ENCODE results near the gene ZNF804A.
"Not testable (repeated sequence)": the region's sequence is repeated elsewhere in the genome, so short reads cannot be mapped to it uniquely, and the experiment has no call there.

ZNF804A gene

GRCh38 chr2:184834699-184835397 lies 236.5 kb downstream of the ZNF804A start:
- Histone ChIP-seq H3K4me3 (no peak overlapping the region), H3K36me3 (replicated peaks) (no peaks in the 10 kb centered on the region), H3K4me1 (peaks cover 6% of the 10 kb centered on the region), H3K27me3 (ENCODE audit: low read depth) (no peaks in the 10 kb centered on the region), H3K9me3 (no peaks in the 10 kb centered on the region)
- in situ Hi-C loops (cut with MboI; ENCODE audit: low sequenced_read_pairs), result no loop called here
- DNase-seq (ENCODE audit: low spot score in 2 of 2), result peak in 1 of 2 experiments; percentile 69

- H3K4me1 ChIP-seq, result peaks cover 6% of the 10 kb centered on the region
- no peak for DNase-seq (ENCODE audit: low spot score in 2 of 2)
- H3K4me3 ChIP-seq, result no peak overlapping the region
- in situ Hi-C loops (cut with MboI; ENCODE audit: low sequenced_read_pairs), result no loop called here
- H3K9me3 ChIP-seq, result no peaks in the 10 kb centered on the region
- H3K36me3 ChIP-seq (replicated peaks), result no peaks in the 10 kb centered on the region
- H3K27me3 ChIP-seq (ENCODE audit: low read depth), result no peaks in the 10 kb centered on the region
These were observed 237.0 kb downstream of the ZNF804A start for GRCh38 chr2:184835398-184835715.

GRCh38 chr2:184847331-184847730 lies 249.0 kb downstream of the ZNF804A start:
- no peak for DNase-seq (ENCODE audit: low spot score in 2 of 2)
- Histone ChIP-seq H3K36me3 (replicated peaks) (no peaks in the 10 kb centered on the region), H3K9me3 (no peaks in the 10 kb centered on the region), H3K4me1 (peaks cover 10% of the 10 kb centered on the region), H3K4me3 (no peak overlapping the region), H3K27me3 (ENCODE audit: low read depth) (no peaks in the 10 kb centered on the region)
- in situ Hi-C loops (cut with MboI; ENCODE audit: low sequenced_read_pairs), result no loop called here

GRCh38 chr2:184849516-184849915 lies 251.2 kb downstream of the ZNF804A start:
- H3K4me1 ChIP-seq, result peaks cover 10% of the 10 kb centered on the region
- H3K27me3 ChIP-seq (ENCODE audit: low read depth), result no peaks in the 10 kb centered on the region
- H3K9me3 ChIP-seq, result no peaks in the 10 kb centered on the region
- no peak for DNase-seq (ENCODE audit: low spot score in 2 of 2)
- no peak overlapping the region for H3K4me3 ChIP-seq
- in situ Hi-C loops (cut with MboI; ENCODE audit: low sequenced_read_pairs), result no loop called here
- no peaks in the 10 kb centered on the region for H3K36me3 ChIP-seq (replicated peaks)

GRCh38 chr2:184851576-184851975 lies 253.2 kb downstream of the ZNF804A start:
- in situ Hi-C loops (cut with MboI; ENCODE audit: low sequenced_read_pairs), result no loop called here
- H3K4me3 ChIP-seq, result no peak overlapping the region

GRCh38 chr2:184859187-184859586 lies 260.9 kb downstream of the ZNF804A start:
- in situ Hi-C loops (cut with MboI; ENCODE audit: low sequenced_read_pairs), result no loop called here
- no peak overlapping the region for H3K4me3 ChIP-seq
- no peaks in the 10 kb centered on the region for H3K9me3 ChIP-seq
- H3K27me3 ChIP-seq (ENCODE audit: low read depth), result no peaks in the 10 kb centered on the region
- no peak for DNase-seq (ENCODE audit: low spot score in 2 of 2)
- H3K36me3 ChIP-seq (replicated peaks), result no peaks in the 10 kb centered on the region
- no peaks in the 10 kb centered on the region for H3K4me1 ChIP-seq

More at GRCh38 chr2:184851576-184851975, 253.2 kb downstream of the ZNF804A start:
- Histone ChIP-seq H3K36me3 (replicated peaks) (no peaks in the 10 kb centered on the region), H3K27me3 (ENCODE audit: low read depth) (no peaks in the 10 kb centered on the region), H3K9me3 (no peaks in the 10 kb centered on the region), H3K4me1 (peaks cover 10% of the 10 kb centered on the region)
- no peak for DNase-seq (ENCODE audit: low spot score in 2 of 2)

GRCh38 chr2:184860744-184861143 lies 262.4 kb downstream of the ZNF804A start:
- no peaks in the 10 kb centered on the region for H3K9me3 ChIP-seq
- no peaks in the 10 kb centered on the region for H3K4me1 ChIP-seq
- no peaks in the 10 kb centered on the region for H3K36me3 ChIP-seq (replicated peaks)
- H3K27me3 ChIP-seq (ENCODE audit: low read depth), result no peaks in the 10 kb centered on the region
- in situ Hi-C loops (cut with MboI; ENCODE audit: low sequenced_read_pairs), result no loop called here
- DNase-seq (ENCODE audit: low spot score in 2 of 2), result no peak
- no peak overlapping the region for H3K4me3 ChIP-seq

GRCh38 chr2:184875212-184875611 lies 276.9 kb downstream of the ZNF804A start:
- no peaks in the 10 kb centered on the region for H3K9me3 ChIP-seq
- DNase-seq (ENCODE audit: low spot score in 2 of 2), result no peak
- H3K4me3 ChIP-seq, result no peak overlapping the region
- no peaks in the 10 kb centered on the region for H3K27me3 ChIP-seq (ENCODE audit: low read depth)
- in situ Hi-C loops (cut with MboI; ENCODE audit: low sequenced_read_pairs), result no loop called here
- H3K4me1 ChIP-seq, result peaks cover 6% of the 10 kb centered on the region; the same call in 1 of the 2 replicates
- no peaks in the 10 kb centered on the region for H3K36me3 ChIP-seq (replicated peaks)

- DNase-seq (ENCODE audit: low spot score in 2 of 2), result no peak
- Histone ChIP-seq H3K4me3 (no peak overlapping the region), H3K9me3 (no peaks in the 10 kb centered on the region), H3K36me3 (replicated peaks) (no peaks in the 10 kb centered on the region), H3K27me3 (ENCODE audit: low read depth) (no peaks in the 10 kb centered on the region), H3K4me1 (peaks cover 6% of the 10 kb centered on the region; the same call in 1 of the 2 replicates)
- in situ Hi-C loops (cut with MboI; ENCODE audit: low sequenced_read_pairs), result no loop called here
These were observed 277.6 kb downstream of the ZNF804A start for GRCh38 chr2:184875911-184876310.

- Histone ChIP-seq H3K36me3 (replicated peaks) (no peaks in the 10 kb centered on the region), H3K9me3 (no peaks in the 10 kb centered on the region), H3K4me1 (no peaks in the 10 kb centered on the region), H3K27me3 (ENCODE audit: low read depth) (no peaks in the 10 kb centered on the region), H3K4me3 (no peak overlapping the region)
- DNase-seq (ENCODE audit: low spot score in 2 of 2), result no peak
- in situ Hi-C loops (cut with MboI; ENCODE audit: low sequenced_read_pairs), result no loop called here
These were observed 279.6 kb downstream of the ZNF804A start for GRCh38 chr2:184877909-184878308.

- Histone ChIP-seq H3K4me1 (no peaks in the 10 kb centered on the region), H3K36me3 (replicated peaks) (no peaks in the 10 kb centered on the region), H3K9me3 (no peaks in the 10 kb centered on the region), H3K27me3 (ENCODE audit: low read depth) (no peaks in the 10 kb centered on the region), H3K4me3 (no peak overlapping the region)
- no peak for DNase-seq (ENCODE audit: low spot score in 2 of 2)
- in situ Hi-C loops (cut with MboI; ENCODE audit: low sequenced_read_pairs), result no loop called here
These were observed 281.3 kb downstream of the ZNF804A start for GRCh38 chr2:184879671-184880070.

GRCh38 chr2:184886585-184886984 lies 288.3 kb downstream of the ZNF804A start:
- H3K36me3 ChIP-seq (replicated peaks); H3K27me3 ChIP-seq (ENCODE audit: low read depth); DNase-seq (ENCODE audit: low spot score in 2 of 2); H3K4me1 ChIP-seq; H3K4me3 ChIP-seq; H3K9me3 ChIP-seq; in situ Hi-C loops (cut with MboI; ENCODE audit: low sequenced_read_pairs): not testable (repeated sequence)

GRCh38 chr2:184890311-184890710 lies 292.0 kb downstream of the ZNF804A start:
- Histone ChIP-seq H3K4me1 (no peaks in the 10 kb centered on the region), H3K9me3 (no peaks in the 10 kb centered on the region), H3K4me3 (no peak overlapping the region), H3K36me3 (replicated peaks) (no peaks in the 10 kb centered on the region), H3K27me3 (ENCODE audit: low read depth) (no peaks in the 10 kb centered on the region)
- in situ Hi-C loops (cut with MboI; ENCODE audit: low sequenced_read_pairs), result no loop called here
- DNase-seq (ENCODE audit: low spot score in 2 of 2), result no peak

- Histone ChIP-seq H3K27me3 (ENCODE audit: low read depth) (no peaks in the 10 kb centered on the region), H3K9me3 (no peaks in the 10 kb centered on the region), H3K4me1 (peaks cover 16% of the 10 kb centered on the region), H3K36me3 (replicated peaks) (no peaks in the 10 kb centered on the region), H3K4me3 (no peak overlapping the region)
- DNase-seq (ENCODE audit: low spot score in 2 of 2), result peak in 1 of 2 experiments; percentile 50
- in situ Hi-C loops (cut with MboI; ENCODE audit: low sequenced_read_pairs), result no loop called here
These were observed 306.7 kb downstream of the ZNF804A start for GRCh38 chr2:184904991-184905390.

GRCh38 chr2:184906160-184906559 lies 307.8 kb downstream of the ZNF804A start:
- peaks cover 16% of the 10 kb centered on the region for H3K4me1 ChIP-seq
- H3K4me3 ChIP-seq, result no peak overlapping the region
- H3K36me3 ChIP-seq (replicated peaks), result no peaks in the 10 kb centered on the region
- no peaks in the 10 kb centered on the region for H3K27me3 ChIP-seq (ENCODE audit: low read depth)
- H3K9me3 ChIP-seq, result no peaks in the 10 kb centered on the region
- no peak for DNase-seq (ENCODE audit: low spot score in 2 of 2)
- in situ Hi-C loops (cut with MboI; ENCODE audit: low sequenced_read_pairs), result no loop called here

Data from HAP-1 (cell line).